Stimulated activated CD8-positive, alpha-beta memory T cell treated with anti-CD3 and anti-CD28 coated beads, Interleukin-4, amount 100 ng/mL, for 24 hours (primary cell): Measurements from ENCODE around the gene DVL1.
"Not testable (repeated sequence)": the region's sequence is repeated elsewhere in the genome, so short reads cannot be mapped to it uniquely, and the experiment has no call there.

ENCODE experiments used
- DNase-seq: peaks from one replicate; pipeline ENCODE4 v3.0.0-alpha.2; 2020; ENCODE audit warnings: low read depth

The DVL1 gene

DNA sequence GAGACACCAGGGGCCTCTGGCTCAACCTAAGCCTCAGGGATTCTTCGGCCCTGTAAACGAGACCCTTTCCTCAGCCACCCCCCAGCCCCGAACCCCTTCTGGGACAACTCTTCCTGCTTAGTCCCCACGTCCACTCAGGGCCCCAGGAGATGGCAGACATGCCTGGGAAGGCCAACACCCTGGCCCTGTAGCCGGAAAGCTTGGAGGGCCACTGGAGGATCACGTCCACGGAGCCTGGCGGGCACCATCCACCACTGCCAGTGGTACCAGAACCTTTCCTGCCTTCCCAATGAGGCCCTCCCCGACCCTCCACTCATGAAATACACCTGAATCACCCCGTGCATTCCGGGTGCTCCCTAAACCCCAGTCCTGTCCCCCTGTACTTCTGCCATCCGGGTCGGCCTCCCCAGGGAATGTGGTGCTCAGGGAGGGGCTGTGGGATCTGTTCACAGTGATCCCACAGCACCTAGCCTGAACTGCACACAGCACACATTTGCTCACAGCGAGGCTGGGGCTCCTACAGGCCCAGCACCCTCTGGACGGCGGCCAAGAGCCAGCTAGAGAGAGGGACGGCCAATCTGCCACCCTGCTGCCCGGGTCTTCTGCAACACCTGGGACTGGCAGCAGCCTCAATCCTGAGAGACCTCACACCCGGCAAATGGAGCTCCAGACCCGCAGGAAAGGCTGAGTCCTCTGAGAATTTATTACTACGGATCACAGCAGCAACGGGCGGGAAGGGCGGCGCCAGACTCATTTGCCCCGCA lies 24.0 kb upstream of the DVL1 start:
- DNase-seq: no peak

DNA sequence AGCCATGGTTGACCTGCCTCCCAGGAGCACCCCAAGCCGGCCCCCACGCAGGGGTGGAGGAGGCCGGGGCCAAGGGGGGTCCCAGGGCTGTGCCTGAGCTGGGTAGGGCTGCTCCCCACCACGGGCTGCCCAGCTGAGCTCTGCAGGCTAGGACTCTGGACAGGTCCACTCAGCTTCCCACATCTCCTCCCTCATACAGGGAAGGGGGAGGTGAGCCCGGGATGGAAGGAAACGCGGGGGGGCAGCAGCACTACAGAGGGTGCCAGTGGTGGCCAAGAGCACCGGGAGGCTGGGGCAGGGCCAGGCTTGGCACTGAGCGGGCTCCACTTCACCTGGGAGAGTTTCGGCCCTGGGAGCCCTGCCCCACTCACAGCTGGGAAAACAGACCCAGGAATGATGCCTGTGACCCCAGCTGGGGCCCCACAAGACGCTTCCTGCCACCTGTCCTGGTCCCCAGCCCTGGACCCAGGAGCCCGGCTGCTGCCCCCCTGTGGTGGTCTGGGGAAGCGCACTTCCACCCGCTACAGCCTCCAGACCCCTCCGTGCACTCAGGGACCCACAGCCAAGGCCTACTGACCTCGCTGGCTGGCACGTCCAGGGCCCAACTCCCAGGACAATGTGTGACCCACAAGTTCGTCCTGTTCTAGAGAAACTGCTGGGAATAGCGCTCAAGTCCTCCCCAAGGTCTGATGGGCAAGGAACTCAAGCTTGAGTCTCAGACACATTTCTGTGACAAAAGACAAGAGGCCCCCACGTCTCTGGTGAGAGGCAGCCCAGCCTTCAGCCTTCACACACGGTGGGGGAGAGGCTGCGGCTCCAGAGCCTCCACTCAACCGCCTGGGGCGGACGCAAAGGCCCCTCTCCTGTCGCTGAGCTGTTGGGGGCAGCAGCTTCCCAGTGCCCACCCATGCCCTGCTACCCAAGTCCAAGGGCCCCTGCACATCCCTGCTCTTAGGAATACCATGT lies 22.8 kb upstream of the DVL1 start:
- peak; percentile 74 for DNase-seq

DNA sequence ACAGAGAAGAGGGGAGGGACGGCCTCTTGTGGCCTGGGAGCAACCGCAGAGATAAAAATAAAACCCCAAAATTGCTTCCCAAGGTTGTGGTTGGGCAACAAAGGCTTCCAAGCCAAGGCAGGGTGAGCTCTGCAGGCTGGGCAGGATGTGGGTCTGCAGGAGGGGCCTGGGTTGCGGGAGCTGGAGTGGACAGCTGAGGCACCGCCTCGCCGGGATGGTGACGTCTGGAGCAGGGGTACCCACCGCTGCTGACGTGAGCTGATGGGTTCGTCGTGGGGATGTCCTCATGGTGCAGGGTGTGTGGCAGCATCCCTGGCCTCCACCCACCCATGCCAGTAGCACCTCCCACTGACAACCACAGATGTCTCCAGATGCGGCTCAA lies 22.1 kb upstream of the DVL1 start:
- no peak for DNase-seq

DNA sequence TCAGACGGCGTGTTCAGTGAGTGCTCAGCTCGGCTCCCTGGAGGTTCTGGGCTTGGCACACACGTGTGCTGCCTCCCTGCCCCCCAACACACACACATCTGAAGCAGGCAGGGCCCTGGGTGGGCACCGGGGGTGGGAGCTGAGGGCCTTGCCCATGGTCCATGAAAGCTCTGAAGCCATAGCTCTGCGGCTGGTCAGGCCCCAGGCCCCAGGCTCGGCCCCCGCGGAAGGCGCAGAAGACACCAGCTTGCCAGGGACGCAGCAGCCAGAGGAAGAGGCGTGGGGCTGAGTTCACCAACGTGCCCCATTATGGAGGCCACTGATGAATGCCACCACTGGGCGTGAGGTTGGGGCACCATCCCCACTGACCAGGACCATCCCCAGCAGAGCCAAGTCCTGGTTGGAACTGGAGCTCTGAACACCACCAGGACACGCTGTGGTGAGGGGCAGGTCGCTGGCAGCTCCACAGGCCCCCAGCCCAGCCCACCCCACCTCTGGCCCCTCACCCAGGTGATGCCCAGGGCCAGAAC lies 21.6 kb upstream of the DVL1 start:
- no peak for DNase-seq

DNA sequence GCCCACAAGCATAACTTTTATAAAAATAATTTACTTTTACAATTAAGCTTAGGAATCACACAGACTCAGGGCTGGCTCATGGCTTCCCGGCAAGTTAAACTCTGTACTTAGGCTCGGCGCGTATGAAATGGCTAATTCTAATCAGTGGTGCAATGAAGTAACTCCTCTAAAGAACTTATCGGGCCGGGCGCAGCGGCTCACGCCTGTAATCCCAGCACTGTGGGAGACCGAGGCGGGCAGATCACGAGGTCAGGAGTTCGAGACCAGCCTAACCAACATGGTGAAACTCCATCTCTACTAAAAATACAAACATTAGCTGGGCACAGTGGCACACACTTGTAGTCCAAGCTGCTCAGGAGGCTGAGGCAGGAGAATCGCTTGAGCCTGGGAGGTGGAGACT lies 20.9 kb upstream of the DVL1 start:
- DNase-seq: not testable (repeated sequence)

DNA sequence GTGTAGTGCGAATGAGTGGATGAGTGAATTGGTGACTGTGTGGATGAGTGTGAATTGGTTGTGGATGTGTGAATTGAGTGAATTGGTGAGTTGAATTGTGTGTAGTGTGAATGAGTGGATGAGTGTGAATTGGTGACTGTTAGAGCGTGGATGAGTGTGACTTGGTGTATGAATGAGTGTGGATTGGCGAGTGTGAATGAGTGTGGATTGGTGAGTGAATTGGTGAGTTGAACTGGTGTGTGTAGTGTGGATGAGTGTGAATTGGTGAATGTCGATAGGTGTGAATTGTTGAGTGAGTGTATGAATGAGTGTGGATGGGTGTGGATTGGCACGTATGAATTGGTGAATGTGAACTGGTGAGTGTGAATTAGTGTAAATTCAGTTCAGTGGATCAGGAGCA lies 18.1 kb upstream of the DVL1 start:
- DNase-seq: no peak

DNA sequence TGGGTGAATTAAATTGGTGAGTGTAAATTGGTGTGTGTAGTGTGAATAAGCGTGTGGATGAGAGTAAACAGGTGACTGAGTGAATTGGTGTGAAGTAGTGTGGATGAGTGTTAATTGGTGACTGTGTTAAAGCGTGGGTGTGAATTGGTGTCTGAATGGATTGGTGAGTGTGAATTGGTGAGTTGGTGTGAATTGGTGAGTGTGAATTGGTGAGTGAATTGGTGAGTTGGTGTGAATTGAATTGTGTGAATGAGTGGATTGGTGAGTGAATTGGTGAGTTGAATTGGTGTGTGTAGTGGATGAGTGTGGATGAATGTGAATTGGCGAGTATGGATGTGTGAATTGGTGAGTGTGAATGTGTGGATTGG lies 17.5 kb upstream of the DVL1 start:
- no peak for DNase-seq

DNA sequence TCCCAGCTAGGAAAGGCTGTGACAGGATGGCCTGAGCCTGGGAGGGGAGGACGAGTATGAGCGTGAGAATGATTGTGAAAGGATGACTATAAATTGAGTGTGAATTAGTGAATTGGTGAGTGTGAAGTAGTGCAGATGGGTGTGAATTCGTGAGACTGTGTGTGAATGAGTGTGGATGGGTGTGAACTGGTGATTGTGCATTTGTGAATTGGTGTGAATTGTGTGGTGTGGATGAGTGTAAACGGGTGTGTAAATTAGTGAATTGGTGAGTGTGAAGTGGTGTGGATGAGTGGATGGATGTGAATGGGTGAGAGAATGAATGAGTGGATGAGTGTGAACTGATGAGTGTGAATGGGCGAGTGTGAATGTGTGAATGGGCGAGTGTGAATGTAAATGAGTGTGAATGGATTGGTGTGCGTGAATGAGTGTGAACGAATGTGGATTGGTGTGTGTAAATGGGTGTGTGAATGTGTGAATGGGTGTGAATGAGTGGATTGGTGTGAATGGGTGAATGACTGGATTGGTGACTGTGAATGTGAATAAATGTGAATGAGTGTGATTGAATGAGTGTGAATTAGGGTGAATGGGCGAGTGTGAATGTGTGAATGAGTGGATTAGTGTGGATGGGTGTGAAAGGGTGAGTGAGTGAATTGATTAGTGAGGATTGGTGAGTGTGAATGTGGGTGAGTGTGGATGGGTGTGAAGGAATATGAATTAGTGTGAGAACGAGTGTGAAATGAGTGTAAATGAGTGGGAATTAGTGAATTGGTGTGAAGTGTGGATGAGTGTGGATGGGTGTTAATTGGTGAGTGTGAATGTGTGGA lies 16.9 kb upstream of the DVL1 start:
- no peak for DNase-seq

DNA sequence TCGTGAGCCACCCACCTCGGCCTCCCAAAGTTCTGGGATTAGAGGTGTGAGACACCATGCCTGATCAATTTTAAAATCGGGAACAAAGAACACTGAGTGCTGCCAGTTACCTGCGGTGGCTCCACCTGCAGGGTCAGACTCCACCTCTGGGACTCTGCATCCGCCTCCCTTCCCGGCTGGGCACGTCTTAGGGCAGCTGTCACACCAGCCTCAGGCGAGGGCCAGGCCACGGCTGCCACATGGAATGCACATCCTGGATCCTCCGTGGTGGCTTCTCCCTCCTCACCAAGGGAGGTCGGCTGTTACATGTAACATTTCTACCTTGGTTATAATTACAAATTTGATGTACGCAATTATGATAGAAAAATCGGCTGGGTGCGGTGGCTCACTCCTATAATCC lies 15.0 kb upstream of the DVL1 start:
- DNase-seq: no peak

DNA sequence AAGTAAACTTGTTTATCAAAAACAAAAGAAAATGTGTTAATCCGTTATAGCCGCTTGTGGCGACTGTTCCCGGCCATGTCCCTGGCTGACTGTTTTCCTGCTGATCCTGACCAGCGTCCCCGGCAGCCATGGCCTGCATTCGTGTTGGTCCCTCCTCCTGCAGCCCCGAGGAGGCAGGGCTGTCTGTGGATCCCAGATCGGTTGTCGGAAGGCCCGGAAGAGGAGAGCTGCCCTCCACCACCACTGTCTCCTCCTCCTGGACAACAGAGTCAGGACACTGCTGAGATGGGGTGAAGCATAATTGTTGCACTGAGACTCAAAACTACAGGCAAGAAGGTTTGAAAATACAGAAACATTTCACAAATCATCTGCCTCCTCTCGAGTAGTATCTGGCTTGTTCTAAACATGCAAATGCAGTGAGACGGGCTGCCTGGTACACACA lies 12.8 kb upstream of the DVL1 start:
- DNase-seq: no peak

DNA sequence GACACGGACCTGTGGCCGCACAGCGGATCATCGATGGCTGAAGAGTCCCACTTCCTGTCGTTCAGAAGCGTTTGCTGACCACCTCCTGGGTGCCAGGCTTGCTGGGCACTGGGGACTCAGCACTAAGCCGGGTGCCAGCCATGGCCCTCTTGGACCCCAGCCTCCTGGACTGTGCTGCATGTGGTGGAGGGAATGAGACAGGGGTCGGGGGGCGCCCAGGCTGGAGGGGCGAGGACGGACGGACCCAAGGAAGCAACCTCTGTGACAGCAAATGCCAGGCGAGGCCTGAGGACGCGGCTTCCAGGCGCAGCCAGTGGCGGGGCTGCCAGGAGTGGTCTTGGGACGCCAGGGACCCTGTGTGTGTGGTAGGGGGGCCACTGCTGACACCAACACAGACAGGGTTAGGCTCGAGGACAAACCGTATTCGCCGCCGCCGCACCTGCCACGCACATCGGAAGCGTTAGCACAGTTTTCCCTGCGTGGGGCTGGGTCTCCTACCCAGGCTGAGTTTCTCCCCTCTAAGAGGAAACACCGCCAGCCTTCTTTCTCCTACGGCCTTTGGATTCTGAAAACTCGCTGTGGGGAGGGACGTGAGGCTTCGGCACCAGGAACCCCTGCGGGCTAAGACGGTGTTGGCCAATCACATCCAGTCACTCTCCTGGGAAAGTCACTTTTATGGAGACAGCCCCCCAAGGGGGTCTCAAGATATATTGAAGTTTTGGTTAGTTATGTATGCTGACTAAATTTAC lies 12.2 kb upstream of the DVL1 start:
- DNase-seq: no peak

DNA sequence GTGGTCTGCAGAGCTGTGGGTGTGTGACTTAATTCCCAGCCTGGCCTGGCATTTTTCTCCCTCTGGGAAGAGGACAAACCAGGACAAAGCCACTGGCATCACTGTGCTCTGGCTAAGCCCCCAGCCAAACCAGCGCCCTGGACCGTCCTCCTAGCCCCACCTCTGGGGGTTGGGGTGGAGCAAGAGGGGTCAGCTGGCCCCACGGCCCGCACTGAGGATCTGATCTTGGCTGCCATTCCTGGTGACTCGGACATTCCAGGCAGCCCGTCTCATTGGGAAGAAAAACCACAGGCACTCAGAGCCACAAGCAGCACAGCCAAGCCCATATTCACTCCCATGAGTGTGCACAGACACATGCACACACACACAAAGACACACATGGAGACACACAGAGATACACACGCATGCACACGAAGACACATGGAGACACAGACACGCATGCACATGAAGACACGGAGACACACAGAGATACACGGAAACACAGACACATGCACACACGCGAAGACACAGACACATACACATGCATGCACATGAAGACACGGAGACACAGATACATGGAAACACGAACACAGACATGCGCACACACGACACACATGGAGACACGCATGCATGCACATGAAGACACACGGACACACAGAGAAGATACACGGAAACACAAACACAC lies 11.4 kb upstream of the DVL1 start:
- DNase-seq: no peak

DNA sequence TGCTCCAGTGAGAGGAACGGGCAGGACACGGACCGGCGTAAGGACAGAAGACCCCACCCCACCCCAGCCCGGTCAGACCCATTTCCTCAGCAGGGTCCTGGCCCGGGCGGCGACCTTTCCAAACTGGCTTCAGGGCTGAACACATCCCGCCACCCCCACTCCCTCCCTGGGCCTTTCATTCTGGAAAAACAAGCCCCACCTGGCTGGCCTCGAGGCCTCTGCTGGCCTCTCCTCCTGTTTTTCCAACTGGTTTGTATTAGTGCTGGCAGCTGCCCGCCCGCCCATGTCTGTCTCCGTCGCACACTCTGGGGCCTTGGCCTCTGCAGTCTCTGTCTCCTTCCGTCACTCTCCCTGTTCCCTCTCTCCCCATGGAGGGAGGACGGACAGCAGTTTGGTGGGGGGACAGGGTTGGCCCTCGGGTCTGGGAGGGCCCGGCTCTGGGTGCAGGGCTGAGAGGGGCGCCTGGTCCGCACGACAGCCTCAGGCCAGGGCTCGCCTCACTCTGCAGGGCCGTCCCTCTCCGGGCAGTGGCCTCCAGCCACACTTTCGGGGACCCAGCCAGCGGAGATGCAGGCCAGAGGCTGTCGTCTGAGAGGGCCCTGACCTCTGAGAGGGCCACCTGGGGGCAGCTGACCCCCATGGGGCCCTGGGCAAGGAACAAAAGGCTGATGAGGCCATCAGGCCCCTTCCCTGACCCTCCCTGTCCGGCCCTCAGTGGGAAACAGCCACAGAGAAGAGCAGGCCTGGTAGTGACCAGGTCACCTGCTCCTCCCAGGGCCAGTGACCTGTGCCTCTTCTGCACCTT lies 10.6 kb upstream of the DVL1 start:
- DNase-seq: no peak

DNA sequence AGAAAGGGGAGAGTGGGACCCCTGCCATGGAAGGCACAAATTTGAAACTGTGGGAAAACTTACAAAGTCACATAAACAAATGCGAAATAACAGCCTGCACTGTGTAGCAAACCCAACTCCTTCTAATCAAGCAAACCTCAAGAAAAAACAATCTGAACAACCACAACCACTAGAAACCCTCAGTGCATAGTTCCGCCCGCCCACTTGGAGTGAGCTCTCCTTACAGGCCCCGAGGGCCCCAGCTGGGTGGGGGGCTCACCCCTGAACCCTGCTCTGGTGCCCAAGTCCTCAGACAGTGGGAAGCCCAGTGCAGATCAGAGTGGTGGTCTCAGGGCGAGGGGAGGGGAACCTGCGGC lies 10.1 kb upstream of the DVL1 start:
- DNase-seq: no peak

DNA sequence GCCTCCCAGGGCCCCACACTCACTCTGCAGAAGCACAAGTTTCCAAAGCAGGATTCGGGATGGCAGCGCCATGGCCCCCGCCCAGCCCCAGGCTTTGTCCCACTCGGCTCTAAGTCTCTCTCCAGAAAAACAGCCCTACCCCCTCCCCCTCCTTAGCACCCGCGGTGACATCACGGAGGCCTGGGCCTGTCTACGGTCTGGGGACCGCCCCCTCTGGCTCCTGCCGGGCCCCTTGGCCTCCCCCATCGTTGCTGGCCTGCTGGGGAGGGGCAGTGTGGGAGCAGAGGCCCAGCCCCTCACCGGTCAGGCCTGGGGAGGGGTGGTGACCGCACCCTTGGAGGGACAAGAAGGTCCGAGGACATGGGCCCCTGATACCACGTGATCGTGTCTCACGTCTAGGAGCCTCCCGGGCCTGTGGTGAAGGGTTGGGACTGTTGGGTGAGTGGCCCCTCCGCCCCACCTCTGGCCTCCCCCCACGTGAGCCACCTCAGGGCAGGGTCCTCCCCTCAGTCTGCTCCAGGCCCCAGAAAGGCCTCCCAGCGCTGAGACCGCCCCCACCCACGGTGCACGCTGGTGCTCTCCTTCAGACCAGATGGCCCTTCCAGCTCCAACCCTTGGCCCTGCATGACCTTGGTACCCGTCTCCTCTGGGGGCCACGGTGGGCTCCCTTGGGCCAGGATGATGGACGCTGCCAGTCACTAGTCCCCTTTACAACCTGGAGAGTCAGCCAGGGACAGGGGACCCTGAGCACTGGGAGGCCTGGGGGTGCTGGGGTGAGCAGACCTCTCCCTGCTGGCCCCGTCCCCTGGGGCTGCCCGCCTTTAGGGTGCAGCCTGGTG lies 9.4 kb upstream of the DVL1 start, which contains the start of gene MXRA8:
Gene MXRA8, minus strand, starts transcription at position 123 of the 839 bp plus-strand sequence. Its CDS starts 51 bp downstream, at position 72.
- DNase-seq: no peak

DNA sequence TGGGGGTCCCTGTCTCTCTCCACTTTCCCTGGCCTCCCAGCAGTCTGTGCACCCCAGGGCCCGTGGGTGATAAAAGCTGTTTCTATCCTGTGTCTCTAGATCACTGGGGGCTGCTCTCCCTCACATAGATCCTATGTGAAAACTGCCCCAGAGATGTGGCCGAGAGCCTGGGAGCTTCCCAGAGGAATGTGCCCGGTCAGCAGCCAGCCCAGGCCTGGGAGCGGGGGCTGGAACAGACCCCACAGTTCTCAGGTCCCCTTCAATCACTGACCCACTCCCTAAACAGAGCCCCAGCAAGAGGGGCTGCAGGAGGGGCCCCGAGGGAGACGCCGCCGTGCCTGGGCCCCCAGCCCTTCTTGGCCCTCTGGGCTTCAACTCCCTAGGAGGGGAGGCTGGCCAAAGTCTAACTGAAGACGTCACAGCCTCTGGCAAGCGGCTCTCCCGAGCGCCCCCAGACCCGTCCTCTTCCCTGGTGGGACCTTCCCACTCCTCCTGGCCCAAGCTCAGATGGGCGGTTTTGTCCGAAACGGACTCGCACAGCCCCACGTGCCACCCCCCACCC lies 8.7 kb upstream of the DVL1 start:
- no peak for DNase-seq

DNA sequence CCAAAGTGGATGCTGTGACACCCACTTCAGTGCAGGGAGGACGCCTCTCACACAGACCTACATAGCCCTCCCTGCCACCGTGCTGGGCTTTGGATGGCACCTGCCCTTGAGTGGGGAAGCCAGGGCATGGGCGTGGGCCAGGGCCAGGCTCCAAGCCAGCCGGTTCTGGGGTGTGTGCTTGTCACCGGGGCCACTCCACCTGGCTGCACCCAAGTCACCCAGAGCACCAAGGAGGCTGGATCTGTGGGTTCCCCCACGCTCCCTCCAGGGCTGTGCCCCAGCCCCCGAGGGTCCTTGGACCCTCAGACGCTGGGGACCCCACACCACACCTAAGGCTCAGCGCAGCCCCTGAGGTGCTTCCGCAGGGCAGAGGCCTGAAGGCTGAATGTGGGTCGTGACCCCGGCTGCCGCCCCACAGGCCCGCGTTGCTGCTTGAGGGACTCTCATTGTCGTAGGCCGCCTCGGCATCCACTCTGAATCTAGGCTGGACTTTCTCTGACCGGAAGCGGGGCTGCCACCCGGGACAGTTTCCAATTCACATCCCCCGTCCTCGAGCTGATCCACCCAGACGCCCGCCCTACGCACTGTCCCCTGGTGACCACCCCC lies 7.7 kb upstream of the DVL1 start:
- DNase-seq: no peak

DNA sequence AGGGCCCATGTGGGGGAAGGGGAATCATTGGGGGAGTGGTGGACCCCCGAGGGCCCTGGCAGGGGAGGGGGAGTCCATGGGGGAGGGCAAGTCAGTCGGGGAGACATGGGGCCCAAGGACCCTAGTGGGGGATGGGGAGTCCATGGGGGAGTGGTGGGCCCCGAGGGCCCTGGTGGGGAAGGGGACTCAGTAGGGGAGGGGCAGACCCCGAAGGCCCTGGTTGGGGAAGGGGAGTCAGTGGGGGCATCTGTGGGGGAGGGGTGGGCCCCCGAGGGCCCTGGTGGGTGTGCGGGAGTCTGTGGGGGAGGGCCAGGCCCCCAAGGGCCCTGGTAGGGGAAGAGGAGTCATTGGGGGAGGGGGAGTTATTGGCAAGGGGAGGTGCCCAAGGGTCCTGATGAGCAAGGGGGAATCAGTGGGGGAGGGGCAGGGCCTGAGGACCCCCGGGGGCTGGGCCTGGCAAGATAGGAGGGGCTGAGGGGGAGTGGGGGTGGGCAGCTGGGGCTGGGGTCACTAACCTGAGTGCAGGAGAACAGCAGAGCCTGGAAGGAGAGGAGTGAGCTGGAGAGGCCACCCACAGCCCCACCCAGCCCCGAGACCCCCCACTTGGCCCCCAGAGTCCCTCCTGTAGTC lies 7.1 kb upstream of the DVL1 start:
- DNase-seq: no peak
